Muscle of leg (tissue), 11 donors: ENCODE results near the gene TSSK1B. TPM values are rescaled to one million over a fixed set of nuclear protein-coding genes. Genes with fewer than 3 reads are reported as not detected.
"Not testable (repeated sequence)": the region's sequence is repeated elsewhere in the genome, so short reads cannot be mapped to it uniquely, and the experiment has no call there.

ENCODE experiments used
- DNase-seq: peaks from one replicate; pipeline ENCODE4 v3.0.0; 2013
- H3K27ac ChIP-seq: one replicate; pipeline ENCODE4 v1.5.1; 2013; ENCODE audit warnings: mild to moderate bottlenecking, low read length, control low read depth
- H3K27me3 ChIP-seq: one replicate; pipeline ENCODE4 v1.6.1; 2013; ENCODE audit warnings: low read length; ENCODE audit not compliant: control insufficient read depth, insufficient read depth
- H3K36me3 ChIP-seq: one replicate; pipeline ENCODE4 v1.6.1; 2013; ENCODE audit warnings: low read length; ENCODE audit not compliant: control insufficient read depth, insufficient read depth
- H3K4me1 ChIP-seq: one replicate; pipeline ENCODE4 v1.6.1; 2013; ENCODE audit warnings: low read length; ENCODE audit not compliant: control insufficient read depth, insufficient read depth
- H3K4me3 ChIP-seq: one replicate; pipeline ENCODE4 v1.5.1; 2013; ENCODE audit warnings: low read length, control low read depth
- H3K9me3 ChIP-seq: replicated peaks from 2 replicates; pipeline ENCODE4 v1.6.1; 2013; ENCODE audit warnings: low read depth, low read length; ENCODE audit not compliant: control insufficient read depth
- WGBS: methylation state at CpG from one replicate; pipeline ENCODE4 v1.1.5; 2013; ENCODE audit warnings: missing lambda C conversion rate; ENCODE audit not compliant: insufficient coverage; 5-methylcytosine and 5-hydroxymethylcytosine counted together
- polyA plus RNA-seq, 8 donors: library from polyadenylated mRNA; unstranded; fragments of 120-200 nt; gene quantifications; one replicate each; pipeline versions ENCODE4 v1.2.1 to v1.2.3, GENCODE V29; 2013; ENCODE audit warnings: inconsistent platforms in 1 of 8, low replicate concordance in 1 of 8; ENCODE audit not compliant: insufficient read length in 8 of 8, insufficient read depth in 1 of 8
- total RNA-seq: library from RNA; stranded (reverse); fragments of 120-200 nt; gene quantifications from one replicate; pipeline ENCODE4 v1.2.4, GENCODE V29; 2013

Gene TSSK1B
- total and polyA plus RNA-seq, 9 donors: 0.08 to 0.17 (median 0.12) TPM; not detected in 6

GRCh38 chr5:113405530-113405929, 29.3 kb downstream of the TSSK1B start:
- WGBS: 80% methylated on average over 1 of the region's 6 CpGs
- DNase-seq: no peak
- no peaks in the 10 kb centered on the region for H3K4me1 ChIP-seq

GRCh38 chr5:113404269-113404668, 30.5 kb downstream of the TSSK1B start:
- Histone ChIP-seq H3K36me3 (no peaks in the 10 kb centered on the region), H3K4me1 (no peaks in the 10 kb centered on the region), H3K27me3 (no peaks in the 10 kb centered on the region), H3K4me3 (no peak overlapping the region), H3K9me3 (no peaks in the 10 kb centered on the region), H3K27ac (no peak overlapping the region)
- WGBS: no CpG with 5 or more reads among the region's 2 CpGs
- DNase-seq: no peak

More at GRCh38 chr5:113405530-113405929, 29.3 kb downstream of the TSSK1B start:
- Histone ChIP-seq H3K4me3 (no peak overlapping the region), H3K27ac (no peak overlapping the region), H3K27me3 (no peaks in the 10 kb centered on the region), H3K36me3 (no peaks in the 10 kb centered on the region), H3K9me3 (no peaks in the 10 kb centered on the region)

GRCh38 chr5:113397986-113398385, 36.8 kb downstream of the TSSK1B start:
- DNase-seq, H3K36me3 ChIP-seq, H3K27me3 ChIP-seq, H3K9me3 ChIP-seq, H3K4me3 ChIP-seq, H3K27ac ChIP-seq, H3K4me1 ChIP-seq: not testable (repeated sequence)
- no CpG with 5 or more reads among the region's 4 CpGs for WGBS

GRCh38 chr5:113397046-113397445, 37.7 kb downstream of the TSSK1B start:
- Histone ChIP-seq H3K27me3 (no peaks in the 10 kb centered on the region), H3K36me3 (no peaks in the 10 kb centered on the region), H3K27ac (no peak overlapping the region), H3K4me3 (no peak overlapping the region), H3K9me3 (no peaks in the 10 kb centered on the region), H3K4me1 (no peaks in the 10 kb centered on the region)
- DNase-seq: no peak
- WGBS: no CpG with 5 or more reads among the region's 3 CpGs

GRCh38 chr5:113394658-113395057, 40.1 kb downstream of the TSSK1B start:
- Histone ChIP-seq H3K9me3 (no peaks in the 10 kb centered on the region), H3K36me3 (no peaks in the 10 kb centered on the region), H3K4me3 (no peak overlapping the region), H3K27me3 (no peaks in the 10 kb centered on the region), H3K27ac (no peak overlapping the region), H3K4me1 (no peaks in the 10 kb centered on the region)
- WGBS: 80% methylated on average over 1 of the region's 2 CpGs
- DNase-seq: no peak

GRCh38 chr5:113390224-113390623, 44.6 kb downstream of the TSSK1B start:
- DNase-seq: no peak
- no peak overlapping the region for H3K27ac ChIP-seq
- no peaks in the 10 kb centered on the region for H3K9me3 ChIP-seq
- no CpG with 5 or more reads among the region's 1 CpG for WGBS
- no peaks in the 10 kb centered on the region for H3K27me3 ChIP-seq
- H3K4me3 ChIP-seq: no peak overlapping the region
- H3K4me1 ChIP-seq: no peaks in the 10 kb centered on the region
- H3K36me3 ChIP-seq: no peaks in the 10 kb centered on the region

- H3K4me3 ChIP-seq: no peak overlapping the region
- no peaks in the 10 kb centered on the region for H3K27me3 ChIP-seq
- H3K9me3 ChIP-seq: no peaks in the 10 kb centered on the region
- H3K4me1 ChIP-seq: no peaks in the 10 kb centered on the region
- 89% methylated on average over 4 of the region's 4 CpGs for WGBS
- DNase-seq: no peak
- H3K27ac ChIP-seq: no peak overlapping the region
- no peaks in the 10 kb centered on the region for H3K36me3 ChIP-seq
Measured at GRCh38 chr5:113389116-113389515, 45.7 kb downstream of the TSSK1B start.

- H3K27me3 ChIP-seq: no peaks in the 10 kb centered on the region
- DNase-seq: no peak
- WGBS: no CpG with 5 or more reads among the region's 2 CpGs
- no peaks in the 10 kb centered on the region for H3K9me3 ChIP-seq
- H3K36me3 ChIP-seq: no peaks in the 10 kb centered on the region
- no peak overlapping the region for H3K4me3 ChIP-seq
- H3K27ac ChIP-seq: no peak overlapping the region
- H3K4me1 ChIP-seq: no peaks in the 10 kb centered on the region
Measured at GRCh38 chr5:113387844-113388243, 46.9 kb downstream of the TSSK1B start.

- Histone ChIP-seq H3K27ac (no peak overlapping the region), H3K36me3 (no peaks in the 10 kb centered on the region), H3K9me3 (no peaks in the 10 kb centered on the region), H3K4me1 (no peaks in the 10 kb centered on the region), H3K27me3 (no peaks in the 10 kb centered on the region), H3K4me3 (no peak overlapping the region)
- DNase-seq: no peak
- WGBS: 48% methylated on average over 2 of the region's 4 CpGs
Measured at GRCh38 chr5:113384782-113385285, 50.0 kb downstream of the TSSK1B start.

GRCh38 chr5:113382731-113383130, 52.1 kb downstream of the TSSK1B start:
- no peaks in the 10 kb centered on the region for H3K4me1 ChIP-seq
- no peak overlapping the region for H3K4me3 ChIP-seq
- H3K9me3 ChIP-seq: no peaks in the 10 kb centered on the region
- H3K36me3 ChIP-seq: no peaks in the 10 kb centered on the region
- no peak overlapping the region for H3K27ac ChIP-seq
- H3K27me3 ChIP-seq: no peaks in the 10 kb centered on the region
- DNase-seq: no peak
- WGBS: no CpG with 5 or more reads among the region's 1 CpG
